ENCODE results near the gene CHI3L2. TPM values are rescaled to one million over a fixed set of nuclear protein-coding genes. Genes with fewer than 3 reads are reported as not detected.

Gene CHI3L2
- total RNA-seq, 1 donor from 2014 or later: 19.6 TPM

GRCh38 chr1:111252786-111253185, 25.3 kb downstream of the CHI3L2 start:
- TF ChIP-seq, protein P1, sequence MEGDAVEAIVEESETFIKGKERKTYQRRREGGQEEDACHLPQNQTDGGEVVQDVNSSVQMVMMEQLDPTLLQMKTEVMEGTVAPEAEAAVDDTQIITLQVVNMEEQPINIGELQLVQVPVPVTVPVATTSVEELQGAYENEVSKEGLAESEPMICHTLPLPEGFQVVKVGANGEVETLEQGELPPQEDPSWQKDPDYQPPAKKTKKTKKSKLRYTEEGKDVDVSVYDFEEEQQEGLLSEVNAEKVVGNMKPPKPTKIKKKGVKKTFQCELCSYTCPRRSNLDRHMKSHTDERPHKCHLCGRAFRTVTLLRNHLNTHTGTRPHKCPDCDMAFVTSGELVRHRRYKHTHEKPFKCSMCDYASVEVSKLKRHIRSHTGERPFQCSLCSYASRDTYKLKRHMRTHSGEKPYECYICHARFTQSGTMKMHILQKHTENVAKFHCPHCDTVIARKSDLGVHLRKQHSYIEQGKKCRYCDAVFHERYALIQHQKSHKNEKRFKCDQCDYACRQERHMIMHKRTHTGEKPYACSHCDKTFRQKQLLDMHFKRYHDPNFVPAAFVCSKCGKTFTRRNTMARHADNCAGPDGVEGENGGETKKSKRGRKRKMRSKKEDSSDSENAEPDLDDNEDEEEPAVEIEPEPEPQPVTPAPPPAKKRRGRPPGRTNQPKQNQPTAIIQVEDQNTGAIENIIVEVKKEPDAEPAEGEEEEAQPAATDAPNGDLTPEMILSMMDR (IDR thresholded peaks at IDR 0.05): no peak
- intact Hi-C loops (cut with micrococcal nuclease): no loop called here
- CTCF ChIA-PET: no interaction called here
- no peak for ATAC-seq (ENCODE audit: low read depth)
- Mint-ChIP-seq H3K4me3 (no peak overlapping the region), H3K9me3 (no peaks in the 10 kb centered on the region), H3K27me3 (peaks cover 7% of the 10 kb centered on the region), H3K4me1 (no peaks in the 10 kb centered on the region), H3K27ac (no peak overlapping the region), H3K36me3 (ENCODE audit: low read depth) (no peaks in the 10 kb centered on the region)
- DNase-seq: no peak
- POLR2A ChIA-PET: no interaction called here

DNA sequence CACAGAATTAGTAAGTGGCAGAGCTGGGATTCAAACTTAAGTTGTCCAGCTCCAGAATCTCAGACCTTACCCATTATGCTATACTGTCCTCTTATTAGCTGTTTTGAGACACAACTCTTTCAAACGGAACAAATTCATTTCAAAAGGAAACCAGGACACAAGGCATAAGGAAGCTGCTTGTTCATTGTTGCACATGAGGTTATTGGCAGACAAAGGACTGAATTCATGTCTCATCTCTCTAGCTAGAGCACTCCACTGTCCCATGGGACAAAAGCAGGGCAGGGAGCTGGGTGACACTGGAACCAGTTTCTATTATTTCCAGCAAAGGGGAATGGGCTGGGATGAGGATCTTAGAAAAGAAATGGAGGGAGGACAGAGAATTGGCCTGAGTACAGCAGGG, 26.4 kb downstream of the CHI3L2 start:
- peaks cover 7% of the 10 kb centered on the region for H3K27me3 Mint-ChIP-seq
- ChIA-PET CTCF (no interaction called here), POLR2A (no interaction called here)
- H3K27ac Mint-ChIP-seq: no peak overlapping the region
- no peak overlapping the region for H3K4me3 Mint-ChIP-seq
- no peaks in the 10 kb centered on the region for H3K4me1 Mint-ChIP-seq
- intact Hi-C loops (cut with micrococcal nuclease): no loop called here
- DNase-seq: no peak
- ATAC-seq (ENCODE audit: low read depth): no peak
- H3K36me3 Mint-ChIP-seq (ENCODE audit: low read depth): no peaks in the 10 kb centered on the region
- TF ChIP-seq, protein P1 (IDR thresholded peaks at IDR 0.05): no peak
- no peaks in the 10 kb centered on the region for H3K9me3 Mint-ChIP-seq

DNA sequence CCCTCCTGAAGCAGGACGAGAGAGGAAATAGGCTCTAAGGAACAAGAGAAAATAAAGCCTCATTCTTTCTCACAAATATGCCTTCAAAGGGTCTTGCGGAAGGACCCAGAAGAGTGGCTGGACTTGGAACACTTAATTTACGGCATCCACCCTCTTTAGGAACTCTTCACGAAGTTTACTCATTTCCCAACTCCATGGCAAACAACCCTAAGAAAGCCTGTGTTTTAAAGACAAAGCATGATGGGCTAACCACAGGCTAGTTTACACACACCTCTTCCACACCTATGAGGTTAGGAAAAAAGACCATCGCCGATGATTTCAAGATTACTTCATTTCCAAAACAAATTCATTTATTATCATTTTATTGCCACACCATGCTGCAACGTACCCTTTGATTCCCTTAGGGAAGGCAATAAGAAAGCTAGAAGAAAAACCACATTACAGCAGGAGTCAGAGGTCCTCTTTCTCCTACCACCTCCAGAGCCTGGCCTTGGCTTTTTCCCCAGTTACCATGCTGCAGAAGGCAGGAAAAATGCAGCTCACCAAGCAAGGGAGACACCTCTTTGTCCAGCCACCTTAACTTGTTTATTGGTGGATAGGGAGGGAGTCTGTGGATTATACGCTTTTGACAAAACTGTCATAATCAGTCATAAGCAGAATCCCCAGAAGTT, 29.6 kb downstream of the CHI3L2 start:
- Mint-ChIP-seq H3K4me1 (no peaks in the 10 kb centered on the region), H3K27me3 (peaks cover 7% of the 10 kb centered on the region), H3K9me3 (peaks cover 1% of the 10 kb centered on the region), H3K4me3 (no peak overlapping the region), H3K27ac (no peak overlapping the region), H3K36me3 (ENCODE audit: low read depth) (no peaks in the 10 kb centered on the region)
- CTCF ChIA-PET: no interaction called here
- intact Hi-C loops (cut with micrococcal nuclease): no loop called here
- POLR2A ChIA-PET: no interaction called here
- ATAC-seq (ENCODE audit: low read depth) (no peak), DNase-seq (no peak)
- TF ChIP-seq, protein P1 (IDR thresholded peaks at IDR 0.05): no peak

GRCh38 chr1:111267801-111268508, 40.4 kb downstream of the CHI3L2 start:
- Mint-ChIP-seq H3K27ac (no peak overlapping the region), H3K9me3 (peaks cover 13% of the 10 kb centered on the region), H3K27me3 (peaks cover 34% of the 10 kb centered on the region), H3K36me3 (ENCODE audit: low read depth) (no peaks in the 10 kb centered on the region), H3K4me3 (no peak overlapping the region), H3K4me1 (peaks cover 20% of the 10 kb centered on the region)
- DNase-seq: no peak
- no peak for ATAC-seq (ENCODE audit: low read depth)
- POLR2A ChIA-PET: no interaction called here
- intact Hi-C loops (cut with micrococcal nuclease): no loop called here
- TF ChIP-seq, protein P1 (IDR thresholded peaks at IDR 0.05): no peak
- CTCF ChIA-PET: no interaction called here

- peak; percentile 56 for ATAC-seq (ENCODE audit: low read depth)
- POLR2A ChIA-PET: no interaction called here
- peaks cover 23% of the 10 kb centered on the region for H3K4me1 Mint-ChIP-seq
- no peak for DNase-seq
- CTCF ChIA-PET: no interaction called here
- no peak overlapping the region for H3K27ac Mint-ChIP-seq
- TF ChIP-seq, protein P1 (IDR thresholded peaks at IDR 0.05): no peak
- H3K36me3 Mint-ChIP-seq (ENCODE audit: low read depth): no peaks in the 10 kb centered on the region
- H3K27me3 Mint-ChIP-seq: peaks cover 39% of the 10 kb centered on the region
- peaks cover 10% of the 10 kb centered on the region for H3K9me3 Mint-ChIP-seq
- intact Hi-C loops (cut with micrococcal nuclease): loop anchor here (2.0 kb wide), 2 partner anchors 17 to 47 kb away; no protein-coding TSS in a partner anchor
- peak overlapping the region; percentile 5 for H3K4me3 Mint-ChIP-seq
Observed at GRCh38 chr1:111269825-111270406, 42.4 kb downstream of the CHI3L2 start.

Data from activated B cell treated with CpG ODN at 0.5 μM for 24 hours (primary cell).